GM23248 (cell line): ENCODE results near the gene MYZAP. TPM values are rescaled to one million over a fixed set of nuclear protein-coding genes. Genes with fewer than 3 reads are reported as not detected.

ENCODE experiments used
- DNase-seq: peaks from one replicate; pipeline ENCODE4 v3.0.0-alpha.2; 2015
- H2AFZ ChIP-seq: fragments of 200-600 bp; sonication (generic); 2 replicates; pipeline ENCODE4 v1.6.1; 2016; ENCODE audit warnings: antibody characterized with exemption
- H3F3A ChIP-seq: fragments of 200-600 bp; sonication (generic); 2 replicates; pipeline ENCODE4 v1.6.1; 2016; ENCODE audit warnings: mild to moderate bottlenecking, antibody characterized with exemption, mixed run types; ENCODE audit not compliant: insufficient read depth
- H3K27ac ChIP-seq: fragments of 200-600 bp; sonication (generic); 2 replicates; pipeline ENCODE4 v1.5.1; 2016; ENCODE audit warnings: mild to moderate bottlenecking
- H3K27me3 ChIP-seq: fragments of 200-600 bp; sonication (generic); replicated peaks from 2 replicates; pipeline ENCODE4 v1.6.1; 2016; ENCODE audit warnings: mild to moderate bottlenecking; ENCODE audit not compliant: insufficient read depth
- H3K36me3 ChIP-seq: fragments of 200-600 bp; sonication (generic); 2 replicates; pipeline ENCODE4 v1.6.1; 2016; ENCODE audit warnings: low read depth, mild to moderate bottlenecking
- H3K4me1 ChIP-seq: fragments of 200-600 bp; sonication (generic); 2 replicates; pipeline ENCODE4 v1.6.1; 2016; ENCODE audit warnings: mild to moderate bottlenecking; ENCODE audit not compliant: insufficient read depth
- H3K4me2 ChIP-seq: fragments of 200-600 bp; sonication (generic); one replicate; pipeline ENCODE4 v1.6.1; 2016; ENCODE audit warnings: mild to moderate bottlenecking; ENCODE audit not compliant: unreplicated experiment
- H3K4me3 ChIP-seq: fragments of 200-600 bp; sonication (generic); 2 replicates; pipeline ENCODE4 v1.5.1; 2016; ENCODE audit warnings: mild to moderate bottlenecking
- H3K79me2 ChIP-seq: fragments of 200-600 bp; sonication (generic); 2 replicates; pipeline ENCODE4 v1.6.1; 2016; ENCODE audit warnings: mild to moderate bottlenecking; ENCODE audit not compliant: insufficient read depth
- H3K9ac ChIP-seq: fragments of 200-600 bp; sonication (generic); 2 replicates; pipeline ENCODE4 v1.6.1; 2016; ENCODE audit warnings: mild to moderate bottlenecking
- H3K9me2 ChIP-seq: fragments of 200-600 bp; sonication (generic); 2 replicates; pipeline ENCODE4 v1.6.1; 2016; ENCODE audit warnings: mixed run types, mild to moderate bottlenecking, moderate library complexity; ENCODE audit not compliant: insufficient read depth
- H3K9me3 ChIP-seq: fragments of 200-600 bp; sonication (generic); one replicate; pipeline ENCODE4 v1.6.1; 2017; ENCODE audit warnings: low read depth
- H4K20me1 ChIP-seq: fragments of 200-600 bp; sonication (generic); 2 replicates; pipeline ENCODE4 v1.6.0; 2016; ENCODE audit not compliant: insufficient read depth
- EZH2 ChIP-seq: fragments of 200-600 bp; sonication (generic); IDR thresholded peaks from 2 replicates; pipeline ENCODE4 v1.6.1; 2018; ENCODE audit warnings: antibody characterized with exemption, mild to moderate bottlenecking; ENCODE audit not compliant: insufficient read depth, poor library complexity, severe bottlenecking
- EZH2phosphoT487 ChIP-seq: fragments of 200-600 bp; sonication (generic); IDR thresholded peaks from 2 replicates; pipeline ENCODE4 v1.6.1; 2018; ENCODE audit warnings: antibody characterized with exemption, moderate library complexity, mild to moderate bottlenecking, low read depth; ENCODE audit not compliant: insufficient read depth
- WGBS, 2 experiments: methylation state at CpG; one replicate each; pipeline ENCODE4 v1.1.6; 2015 to 2017; ENCODE audit warnings: low lambda C conversion rate in 2 of 2, low coverage in 1 of 2; ENCODE audit errors: missing lambda C conversion rate in 2 of 2; 5-methylcytosine and 5-hydroxymethylcytosine counted together
- in situ Hi-C: fragments of 300-500 bp; cut with MboI; formaldehyde crosslinking; loops from 2 replicates; pipeline ENCODE4 v1.15.0; 2020
- polyA plus RNA-seq: library from polyadenylated mRNA; unstranded; fragments of >200 nt; fragmentation: Nextera tagmentation; extraction: Ambion mirVana; gene quantifications from 2 replicates; pipeline ENCODE4 v1.2.1, GENCODE V29; 2016
- total RNA-seq: library from RNA; depleted of rRNA; stranded (reverse); fragments of >200 nt; shearing (Covaris generic); gene quantifications from 2 replicates; pipeline ENCODE4 v1.2.3, GENCODE V29; 2014

Gene MYZAP
- total and polyA plus RNA-seq, 2 experiments from 2014 or later: 0.11 TPM; not detected in 1

- no peak overlapping the region for H3K4me2 ChIP-seq
- no peaks in the 10 kb centered on the region for H3K79me2 ChIP-seq
- 76 to 88% methylated on average over 5 of the region's 5 CpGs for WGBS, 2 experiments
- no peak overlapping the region for H3K27ac ChIP-seq
- H3K9me2 ChIP-seq: no peaks in the 10 kb centered on the region
- H2AFZ ChIP-seq: no peak overlapping the region
- no peaks in the 10 kb centered on the region for H3F3A ChIP-seq
- H3K9ac ChIP-seq: no peak overlapping the region
- no peaks in the 10 kb centered on the region for H3K4me1 ChIP-seq
- H3K36me3 ChIP-seq: no peaks in the 10 kb centered on the region
- TF ChIP-seq EZH2: no peak
- no peak for TF ChIP-seq EZH2phosphoT487
- DNase-seq: peak; percentile 23
- in situ Hi-C loops: loop anchor here (25.0 kb wide), 1 partner anchor 228 kb away; no protein-coding TSS in a partner anchor
- no peak overlapping the region for H3K4me3 ChIP-seq
- no peaks in the 10 kb centered on the region for H3K9me3 ChIP-seq
- no peaks in the 10 kb centered on the region for H4K20me1 ChIP-seq
- no peaks in the 10 kb centered on the region for H3K27me3 ChIP-seq
Observed at GRCh38 chr15:57634290-57634689, 42.6 kb downstream of the MYZAP start.

- Histone ChIP-seq H3K4me3 (no peak overlapping the region), H3K9ac (no peak overlapping the region), H3K4me1 (no peaks in the 10 kb centered on the region), H3K79me2 (no peaks in the 10 kb centered on the region), H4K20me1 (no peaks in the 10 kb centered on the region), H3K9me3 (no peaks in the 10 kb centered on the region), H3K9me2 (no peaks in the 10 kb centered on the region), H3F3A (no peaks in the 10 kb centered on the region), H3K27me3 (no peaks in the 10 kb centered on the region), H2AFZ (no peak overlapping the region; the same call in 1 of the 2 replicates), H3K27ac (no peak overlapping the region), H3K36me3 (no peaks in the 10 kb centered on the region), H3K4me2 (no peak overlapping the region)
- in situ Hi-C loops: loop anchor here (25.0 kb wide), 1 partner anchor 227 kb away; no protein-coding TSS in a partner anchor
- peak; percentile 13 for DNase-seq
- no peak for TF ChIP-seq EZH2
- TF ChIP-seq EZH2phosphoT487: no peak
- 67% methylated on average over 7 of the region's 7 CpGs for WGBS, 2 experiments
Observed at GRCh38 chr15:57635300-57635909, 43.7 kb downstream of the MYZAP start.

- Histone ChIP-seq H3K4me2 (no peak overlapping the region), H3K27me3 (no peaks in the 10 kb centered on the region), H3K36me3 (no peaks in the 10 kb centered on the region), H3F3A (no peaks in the 10 kb centered on the region), H3K9ac (no peak overlapping the region), H2AFZ (no peak overlapping the region), H3K9me3 (no peaks in the 10 kb centered on the region), H3K27ac (no peak overlapping the region), H3K9me2 (no peaks in the 10 kb centered on the region), H3K4me3 (no peak overlapping the region), H3K4me1 (no peaks in the 10 kb centered on the region), H4K20me1 (no peaks in the 10 kb centered on the region), H3K79me2 (no peaks in the 10 kb centered on the region)
- no peak for TF ChIP-seq EZH2phosphoT487
- no peak for TF ChIP-seq EZH2
- no peak for DNase-seq
- WGBS, 2 experiments: 93 to 96% methylated on average over 2 of the region's 2 CpGs
- in situ Hi-C loops: loop anchor here (25.0 kb wide), 1 partner anchor 224 kb away; no protein-coding TSS in a partner anchor
Observed at GRCh38 chr15:57637846-57638245, 46.1 kb downstream of the MYZAP start.

GRCh38 chr15:57639306-57639705 is 47.6 kb downstream of the MYZAP start:
- H3F3A ChIP-seq: no peaks in the 10 kb centered on the region
- DNase-seq: no peak
- H3K9me3 ChIP-seq: no peaks in the 10 kb centered on the region
- H3K27me3 ChIP-seq: no peaks in the 10 kb centered on the region
- no peak overlapping the region for H3K27ac ChIP-seq
- H2AFZ ChIP-seq: no peak overlapping the region
- no peak overlapping the region for H3K4me2 ChIP-seq
- TF ChIP-seq EZH2 (no peak), EZH2phosphoT487 (no peak)
- H3K9ac ChIP-seq: no peak overlapping the region
- H3K79me2 ChIP-seq: no peaks in the 10 kb centered on the region
- in situ Hi-C loops: loop anchor here (25.0 kb wide), 1 partner anchor 223 kb away; no protein-coding TSS in a partner anchor
- no peaks in the 10 kb centered on the region for H4K20me1 ChIP-seq
- H3K36me3 ChIP-seq: no peaks in the 10 kb centered on the region
- H3K4me3 ChIP-seq: no peak overlapping the region
- 69 to 78% methylated on average over 6 of the region's 6 CpGs for WGBS, 2 experiments
- H3K4me1 ChIP-seq: no peaks in the 10 kb centered on the region
- no peaks in the 10 kb centered on the region for H3K9me2 ChIP-seq
